K562 (cell line): ENCODE measurements around the gene BGN.

Experiments used
- POLR2AphosphoS5 ChIP-seq: IDR thresholded peaks from 2 replicates; pipeline ENCODE4 v1.6.1; 2011; ENCODE audit warnings: mild to moderate bottlenecking, low read depth, low read length, moderate library complexity; ENCODE audit not compliant: control insufficient read depth, insufficient read depth
- ZKSCAN8 ChIP-seq: fragments of 200-800 bp; sonication (Bioruptor generic); IDR thresholded peaks from 2 replicates; pipeline ENCODE4 v1.6.1; 2016; ENCODE audit warnings: missing genetic modification characterization, missing compliant biosample characterization
- ZNF263 ChIP-seq: sonication (generic); formaldehyde crosslinking; IDR thresholded peaks from 2 replicates; pipeline ENCODE4 v1.8.0; 2022; ENCODE audit warnings: mild to moderate bottlenecking, missing genetic modification reagents, borderline replicate concordance
- ZNF778 ChIP-seq: fragments of 450-650 bp; formaldehyde crosslinking; IDR thresholded peaks from 2 replicates; pipeline ENCODE4 v1.4.0; 2020; ENCODE audit warnings: mild to moderate bottlenecking, moderate library complexity
- TF ChIP-seq, protein P1 (sequence below): IDR thresholded peaks from 2 replicates; pipeline ENCODE4 v1.6.1; 2012; ENCODE audit warnings: low read depth, low read length, improper control_type of control experiment, borderline replicate concordance
- TF ChIP-seq, protein P2 (sequence below): sonication (generic); formaldehyde crosslinking; IDR thresholded peaks from 2 replicates; pipeline ENCODE4 v1.8.0; 2022; ENCODE audit warnings: missing genetic modification reagents, mild to moderate bottlenecking, moderate library complexity, borderline replicate concordance
- TF ChIP-seq, protein P3 (sequence below): sonication (generic); formaldehyde crosslinking; IDR thresholded peaks from 2 replicates; pipeline ENCODE4 v1.9.0; 2022; ENCODE audit warnings: mild to moderate bottlenecking, missing genetic modification reagents
- TF ChIP-seq, protein P4 (sequence below): IDR thresholded peaks from 3 replicates; pipeline ENCODE4 v1.6.1; 2011; ENCODE audit warnings: borderline replicate concordance, mild to moderate bottlenecking; ENCODE audit not compliant: insufficient read length, insufficient read depth

DNA sequence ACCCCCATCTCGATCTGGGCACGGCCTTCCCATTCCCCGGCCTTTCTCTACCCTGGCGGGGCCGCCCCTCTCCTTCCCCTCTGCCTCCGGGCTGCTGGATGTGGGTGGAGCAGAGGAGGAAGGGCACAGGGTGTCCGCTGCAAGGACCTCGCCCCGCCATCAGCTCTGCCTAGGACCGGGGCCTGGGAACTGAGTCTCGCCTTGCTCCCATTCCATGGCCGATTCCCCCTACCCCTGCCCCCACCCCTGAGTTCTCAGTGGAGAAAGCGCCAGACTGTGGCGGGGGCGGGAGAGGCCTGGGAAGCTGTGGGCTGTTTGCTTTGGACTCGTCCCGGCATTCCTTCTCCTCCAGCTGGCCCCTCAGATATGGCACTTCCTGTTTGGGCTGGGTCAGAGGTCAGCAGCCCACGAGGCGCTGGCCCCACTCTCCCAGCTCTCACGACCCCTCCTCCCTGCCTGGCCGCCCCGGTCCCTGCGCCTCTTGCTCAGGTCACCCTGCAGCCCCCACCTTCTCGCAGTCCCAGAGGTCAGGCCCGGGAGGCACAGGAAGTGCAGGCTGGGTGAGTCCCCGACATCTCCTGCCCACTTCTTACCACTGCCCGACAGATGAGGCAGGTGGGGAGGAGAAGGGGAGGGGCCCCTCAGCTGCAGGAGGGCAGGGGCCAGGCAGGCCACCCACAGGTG lies 6.4 kb upstream of the BGN start:
- TF ChIP-seq, protein P1, sequence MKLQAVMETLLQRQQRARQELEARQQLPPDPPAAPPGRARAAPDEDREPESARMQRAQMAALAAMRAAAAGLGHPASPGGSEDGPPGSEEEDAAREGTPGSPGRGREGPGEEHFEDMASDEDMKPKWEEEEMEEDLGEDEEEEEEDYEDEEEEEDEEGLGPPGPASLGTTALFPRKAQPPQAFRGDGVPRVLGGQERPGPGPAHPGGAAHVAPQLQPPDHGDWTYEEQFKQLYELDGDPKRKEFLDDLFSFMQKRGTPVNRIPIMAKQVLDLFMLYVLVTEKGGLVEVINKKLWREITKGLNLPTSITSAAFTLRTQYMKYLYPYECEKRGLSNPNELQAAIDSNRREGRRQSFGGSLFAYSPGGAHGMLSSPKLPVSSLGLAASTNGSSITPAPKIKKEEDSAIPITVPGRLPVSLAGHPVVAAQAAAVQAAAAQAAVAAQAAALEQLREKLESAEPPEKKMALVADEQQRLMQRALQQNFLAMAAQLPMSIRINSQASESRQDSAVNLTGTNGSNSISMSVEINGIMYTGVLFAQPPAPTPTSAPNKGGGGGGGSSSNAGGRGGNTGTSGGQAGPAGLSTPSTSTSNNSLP, result no peak
- TF ChIP-seq, protein P2, sequence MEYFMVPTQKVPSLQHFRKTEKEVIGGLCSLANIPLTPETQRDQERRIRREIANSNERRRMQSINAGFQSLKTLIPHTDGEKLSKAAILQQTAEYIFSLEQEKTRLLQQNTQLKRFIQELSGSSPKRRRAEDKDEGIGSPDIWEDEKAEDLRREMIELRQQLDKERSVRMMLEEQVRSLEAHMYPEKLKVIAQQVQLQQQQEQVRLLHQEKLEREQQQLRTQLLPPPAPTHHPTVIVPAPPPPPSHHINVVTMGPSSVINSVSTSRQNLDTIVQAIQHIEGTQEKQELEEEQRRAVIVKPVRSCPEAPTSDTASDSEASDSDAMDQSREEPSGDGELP (CRISPR knock-in tag), result no peak; the same call in 1 of the 2 replicates
- TF ChIP-seq ZNF263 (CRISPR knock-in tag) (no peak), ZNF778 (CRISPR knock-in tag) (no peak), POLR2AphosphoS5 (no peak), ZKSCAN8 (CRISPR knock-in tag) (no peak)
- TF ChIP-seq, protein P3, sequence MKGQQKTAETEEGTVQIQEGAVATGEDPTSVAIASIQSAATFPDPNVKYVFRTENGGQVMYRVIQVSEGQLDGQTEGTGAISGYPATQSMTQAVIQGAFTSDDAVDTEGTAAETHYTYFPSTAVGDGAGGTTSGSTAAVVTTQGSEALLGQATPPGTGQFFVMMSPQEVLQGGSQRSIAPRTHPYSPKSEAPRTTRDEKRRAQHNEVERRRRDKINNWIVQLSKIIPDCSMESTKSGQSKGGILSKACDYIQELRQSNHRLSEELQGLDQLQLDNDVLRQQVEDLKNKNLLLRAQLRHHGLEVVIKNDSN (CRISPR knock-in tag), result no peak
- TF ChIP-seq, protein P4, sequence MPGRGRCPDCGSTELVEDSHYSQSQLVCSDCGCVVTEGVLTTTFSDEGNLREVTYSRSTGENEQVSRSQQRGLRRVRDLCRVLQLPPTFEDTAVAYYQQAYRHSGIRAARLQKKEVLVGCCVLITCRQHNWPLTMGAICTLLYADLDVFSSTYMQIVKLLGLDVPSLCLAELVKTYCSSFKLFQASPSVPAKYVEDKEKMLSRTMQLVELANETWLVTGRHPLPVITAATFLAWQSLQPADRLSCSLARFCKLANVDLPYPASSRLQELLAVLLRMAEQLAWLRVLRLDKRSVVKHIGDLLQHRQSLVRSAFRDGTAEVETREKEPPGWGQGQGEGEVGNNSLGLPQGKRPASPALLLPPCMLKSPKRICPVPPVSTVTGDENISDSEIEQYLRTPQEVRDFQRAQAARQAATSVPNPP, result no peak
